HEK293 (cell line): ENCODE results near the gene SPON2.

Experiments used
- BCL11A ChIP-seq: fragments of 450-650 bp; formaldehyde crosslinking; IDR thresholded peaks from 2 replicates; pipeline ENCODE4 v1.5.1; 2016; ENCODE audit warnings: low read depth, missing biosample characterization, missing genetic modification characterization
- HOXA7 ChIP-seq: sonication (generic); formaldehyde crosslinking; IDR thresholded peaks from 2 replicates; pipeline ENCODE4 v1.8.1; 2022; ENCODE audit warnings: missing genetic modification reagents, borderline replicate concordance
- KLF1 ChIP-seq: fragments of 450-650 bp; formaldehyde crosslinking; IDR thresholded peaks from 2 replicates; pipeline ENCODE4 v1.5.1; 2016; ENCODE audit warnings: missing biosample characterization, missing genetic modification characterization
- PBX3 ChIP-seq: sonication (generic); formaldehyde crosslinking; IDR thresholded peaks from 2 replicates; pipeline ENCODE4 v1.8.1; 2022; ENCODE audit warnings: mild to moderate bottlenecking, moderate library complexity, missing genetic modification reagents
- ZFP41 ChIP-seq: fragments of 450-650 bp; formaldehyde crosslinking; IDR thresholded peaks from 2 replicates; pipeline ENCODE4 v1.5.1; 2016; ENCODE audit warnings: missing biosample characterization, missing genetic modification characterization, borderline replicate concordance
- ZNF629 ChIP-seq: fragments of 450-650 bp; formaldehyde crosslinking; IDR thresholded peaks from 2 replicates; pipeline ENCODE4 v1.5.1; 2017; ENCODE audit warnings: missing biosample characterization, missing genetic modification characterization
- TF ChIP-seq, protein P1 (sequence below): fragments of 450-650 bp; formaldehyde crosslinking; IDR thresholded peaks from 2 replicates; pipeline ENCODE4 v1.5.1; 2016; ENCODE audit warnings: missing biosample characterization, missing genetic modification characterization

DNA sequence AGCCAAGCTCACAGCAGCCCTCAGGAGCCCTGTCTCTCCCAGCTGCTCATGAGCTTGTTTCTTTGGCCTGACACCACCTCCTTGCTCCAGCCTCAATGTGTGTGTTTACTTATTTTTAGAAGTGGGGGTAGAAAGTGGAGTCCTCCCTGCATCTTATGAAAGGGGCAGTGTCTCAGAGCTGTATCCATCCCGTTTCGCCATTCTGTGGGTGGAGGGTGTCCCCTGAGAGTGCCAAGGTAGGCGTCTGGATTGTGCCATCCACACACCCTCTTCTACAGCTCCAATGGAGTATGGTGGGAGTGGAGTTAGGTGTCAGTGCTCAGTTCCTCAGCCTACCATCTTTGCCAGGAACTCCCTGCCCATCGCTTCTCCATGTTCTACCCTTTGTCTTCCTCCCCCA, 8.3 kb downstream of the SPON2 start:
- TF ChIP-seq, protein P1, sequence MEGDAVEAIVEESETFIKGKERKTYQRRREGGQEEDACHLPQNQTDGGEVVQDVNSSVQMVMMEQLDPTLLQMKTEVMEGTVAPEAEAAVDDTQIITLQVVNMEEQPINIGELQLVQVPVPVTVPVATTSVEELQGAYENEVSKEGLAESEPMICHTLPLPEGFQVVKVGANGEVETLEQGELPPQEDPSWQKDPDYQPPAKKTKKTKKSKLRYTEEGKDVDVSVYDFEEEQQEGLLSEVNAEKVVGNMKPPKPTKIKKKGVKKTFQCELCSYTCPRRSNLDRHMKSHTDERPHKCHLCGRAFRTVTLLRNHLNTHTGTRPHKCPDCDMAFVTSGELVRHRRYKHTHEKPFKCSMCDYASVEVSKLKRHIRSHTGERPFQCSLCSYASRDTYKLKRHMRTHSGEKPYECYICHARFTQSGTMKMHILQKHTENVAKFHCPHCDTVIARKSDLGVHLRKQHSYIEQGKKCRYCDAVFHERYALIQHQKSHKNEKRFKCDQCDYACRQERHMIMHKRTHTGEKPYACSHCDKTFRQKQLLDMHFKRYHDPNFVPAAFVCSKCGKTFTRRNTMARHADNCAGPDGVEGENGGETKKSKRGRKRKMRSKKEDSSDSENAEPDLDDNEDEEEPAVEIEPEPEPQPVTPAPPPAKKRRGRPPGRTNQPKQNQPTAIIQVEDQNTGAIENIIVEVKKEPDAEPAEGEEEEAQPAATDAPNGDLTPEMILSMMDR (tag by site-specific recombination): no peak
- no peak for TF ChIP-seq ZNF629 (tag by site-specific recombination)
- TF ChIP-seq KLF1 (tag by site-specific recombination): no peak
- TF ChIP-seq BCL11A (tag by site-specific recombination): no peak
- no peak for TF ChIP-seq ZFP41
- no peak for TF ChIP-seq PBX3
- no peak for TF ChIP-seq HOXA7
